ENCODE results near the gene UNC119B. TPM values are rescaled to one million over a fixed set of nuclear protein-coding genes. Genes with fewer than 3 reads are reported as not detected.

UNC119B gene
- total RNA-seq, 1 donor from 2014 or later: 12.9 TPM

GRCh38 chr12:120677765-120678473, 32.3 kb upstream of the UNC119B start:
- no peaks in the 10 kb centered on the region for H3K27me3 ChIP-seq (ENCODE audit: control insufficient read depth, insufficient read depth, low read length)
- FAIRE-seq (no peak), DNase-seq (ENCODE audit: low read depth) (peak; percentile 17)
- H3K4me3 ChIP-seq (ENCODE audit: low read depth, low read length): no peak overlapping the region
- TF ChIP-seq CTCF (IDR thresholded peaks at IDR 0.05; ENCODE audit: insufficient read depth, low read length, severe bottlenecking): no peak
- no peaks in the 10 kb centered on the region for H3K36me3 ChIP-seq (ENCODE audit: control insufficient read depth, insufficient read depth, low read length)

GRCh38 chr12:120678572-120678971, 31.7 kb upstream of the UNC119B start:
- no peaks in the 10 kb centered on the region for H3K36me3 ChIP-seq (ENCODE audit: control insufficient read depth, insufficient read depth, low read length)

GRCh38 chr12:120680165-120680738, 30.0 kb upstream of the UNC119B start:
- Histone ChIP-seq H3K36me3 (ENCODE audit: control insufficient read depth, insufficient read depth, low read length) (no peaks in the 10 kb centered on the region), H3K4me3 (ENCODE audit: low read depth, low read length) (no peak overlapping the region), H3K27me3 (ENCODE audit: control insufficient read depth, insufficient read depth, low read length) (no peaks in the 10 kb centered on the region)
- DNase-seq (ENCODE audit: low read depth): no peak
- FAIRE-seq: no peak
- no peak for TF ChIP-seq CTCF (IDR thresholded peaks at IDR 0.05; ENCODE audit: insufficient read depth, low read length, severe bottlenecking)

More at GRCh38 chr12:120678572-120678971, 31.7 kb upstream of the UNC119B start:
- no peak for FAIRE-seq
- Histone ChIP-seq H3K27me3 (ENCODE audit: control insufficient read depth, insufficient read depth, low read length) (no peaks in the 10 kb centered on the region), H3K4me3 (ENCODE audit: low read depth, low read length) (no peak overlapping the region)
- no peak for TF ChIP-seq CTCF (IDR thresholded peaks at IDR 0.05; ENCODE audit: insufficient read depth, low read length, severe bottlenecking)
- DNase-seq (ENCODE audit: low read depth): peak; percentile 20

- H3K27me3 ChIP-seq (ENCODE audit: control insufficient read depth, insufficient read depth, low read length): no peaks in the 10 kb centered on the region
- no peak for FAIRE-seq
- TF ChIP-seq CTCF (IDR thresholded peaks at IDR 0.05; ENCODE audit: insufficient read depth, low read length, severe bottlenecking): no peak
- peak; percentile 74 for DNase-seq (ENCODE audit: low read depth)
- H3K4me3 ChIP-seq (ENCODE audit: low read depth, low read length): no peak overlapping the region
- no peaks in the 10 kb centered on the region for H3K36me3 ChIP-seq (ENCODE audit: control insufficient read depth, insufficient read depth, low read length)
Observed at GRCh38 chr12:120684523-120684932, 25.7 kb upstream of the UNC119B start.

- FAIRE-seq: no peak
- no peak for TF ChIP-seq CTCF (IDR thresholded peaks at IDR 0.05; ENCODE audit: insufficient read depth, low read length, severe bottlenecking)
- Histone ChIP-seq H3K36me3 (ENCODE audit: control insufficient read depth, insufficient read depth, low read length) (no peaks in the 10 kb centered on the region), H3K4me3 (ENCODE audit: low read depth, low read length) (no peak overlapping the region), H3K27me3 (ENCODE audit: control insufficient read depth, insufficient read depth, low read length) (no peaks in the 10 kb centered on the region)
- DNase-seq (ENCODE audit: low read depth): no peak
Observed at GRCh38 chr12:120685522-120685921, 24.7 kb upstream of the UNC119B start.

Measured in bronchial epithelial cell (primary cell).